Activated T-helper 1 cell treated with anti-CD3 and anti-CD28 coated beads, Interleukin-2, amount 50 U/mL, for 16 hours (primary cell): ENCODE data around the gene AZU1.
"Not testable (repeated sequence)": the region's sequence is repeated elsewhere in the genome, so short reads cannot be mapped to it uniquely, and the experiment has no call there.

Source experiments
- DNase-seq, 2 donors: peaks; one replicate each; pipeline ENCODE4 v3.0.0-alpha.2; 2020; ENCODE audit warnings: low read depth in 1 of 2, low spot score in 1 of 2

The AZU1 gene

DNA sequence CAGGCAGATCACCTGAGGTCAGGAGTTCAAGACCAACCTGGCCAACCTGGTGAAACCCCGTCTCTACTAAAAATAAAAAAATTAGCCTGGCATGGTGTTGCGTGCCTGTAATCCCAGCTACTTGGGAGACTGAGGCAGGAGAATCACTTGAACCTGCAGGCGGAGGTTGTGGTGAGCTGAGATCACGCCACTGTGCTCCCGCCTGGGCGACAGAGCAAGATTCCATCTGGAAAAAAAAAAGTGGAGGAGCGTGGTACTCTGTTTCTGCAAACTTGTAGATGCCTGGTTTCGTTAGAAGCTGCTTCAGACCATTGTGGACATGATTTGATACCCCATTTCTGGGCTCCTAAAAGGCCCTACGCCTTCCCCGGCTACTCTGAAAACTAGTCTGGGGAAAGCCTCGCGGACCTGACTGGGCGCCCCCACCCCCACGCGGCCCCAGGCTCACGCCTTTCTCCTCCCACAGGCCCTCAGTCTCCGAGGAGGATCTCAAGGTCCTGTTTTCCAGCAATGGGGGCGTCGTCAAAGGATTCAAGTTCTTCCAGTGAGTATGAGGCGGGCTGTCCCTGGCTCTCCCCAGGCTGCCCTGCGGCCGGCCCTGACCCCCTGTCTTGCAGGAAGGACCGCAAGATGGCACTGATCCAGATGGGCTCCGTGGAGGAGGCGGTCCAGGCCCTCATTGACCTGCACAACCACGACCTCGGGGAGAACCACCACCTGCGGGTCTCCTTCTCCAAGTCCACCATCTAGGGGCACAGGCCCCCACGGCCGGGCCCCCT lies 17.4 kb upstream of the AZU1 start:
- no peak for DNase-seq

DNA sequence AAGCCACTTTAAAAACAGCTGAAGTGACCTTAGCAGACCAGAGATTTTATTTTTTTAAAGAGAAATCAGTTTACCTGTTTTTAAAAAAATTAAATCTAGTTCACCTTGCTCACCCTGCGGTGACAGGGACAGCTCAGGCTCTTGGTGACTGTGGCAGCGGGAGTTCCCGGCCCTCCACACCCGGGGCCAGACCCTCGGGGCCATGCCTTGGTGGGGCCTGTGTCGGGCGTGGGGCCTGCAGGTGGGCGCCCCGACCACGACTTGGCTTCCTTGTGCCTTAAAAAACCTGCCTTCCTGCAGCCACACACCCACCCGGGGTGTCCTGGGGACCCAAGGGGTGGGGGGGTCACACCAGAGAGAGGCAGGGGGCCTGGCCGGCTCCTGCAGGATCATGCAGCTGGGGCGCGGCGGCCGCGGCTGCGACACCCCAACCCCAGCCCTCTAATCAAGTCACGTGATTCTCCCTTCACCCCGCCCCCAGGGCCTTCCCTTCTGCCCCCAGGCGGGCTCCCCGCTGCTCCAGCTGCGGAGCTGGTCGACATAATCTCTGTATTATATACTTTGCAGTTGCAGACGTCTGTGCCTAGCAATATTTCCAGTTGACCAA lies 16.7 kb upstream of the AZU1 start:
- no peak for DNase-seq

DNA sequence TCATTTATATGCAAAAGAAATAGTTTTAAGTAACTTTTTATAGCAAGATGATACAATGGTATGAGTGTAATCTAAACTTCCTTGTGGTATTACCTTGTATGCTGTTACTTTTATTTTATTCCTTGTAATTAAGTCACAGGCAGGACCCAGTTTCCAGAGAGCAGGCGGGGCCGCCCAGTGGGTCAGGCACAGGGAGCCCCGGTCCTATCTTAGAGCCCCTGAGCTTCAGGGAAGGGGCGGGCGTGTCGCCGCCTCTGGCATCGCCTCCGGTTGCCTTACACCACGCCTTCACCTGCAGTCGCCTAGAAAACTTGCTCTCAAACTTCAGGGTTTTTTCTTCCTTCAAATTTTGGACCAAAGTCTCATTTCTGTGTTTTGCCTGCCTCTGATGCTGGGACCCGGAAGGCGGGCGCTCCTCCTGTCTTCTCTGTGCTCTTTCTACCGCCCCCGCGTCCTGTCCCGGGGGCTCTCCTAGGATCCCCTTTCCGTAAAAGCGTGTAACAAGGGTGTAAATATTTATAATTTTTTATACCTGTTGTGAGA lies 16.1 kb upstream of the AZU1 start:
- no peak for DNase-seq

DNA sequence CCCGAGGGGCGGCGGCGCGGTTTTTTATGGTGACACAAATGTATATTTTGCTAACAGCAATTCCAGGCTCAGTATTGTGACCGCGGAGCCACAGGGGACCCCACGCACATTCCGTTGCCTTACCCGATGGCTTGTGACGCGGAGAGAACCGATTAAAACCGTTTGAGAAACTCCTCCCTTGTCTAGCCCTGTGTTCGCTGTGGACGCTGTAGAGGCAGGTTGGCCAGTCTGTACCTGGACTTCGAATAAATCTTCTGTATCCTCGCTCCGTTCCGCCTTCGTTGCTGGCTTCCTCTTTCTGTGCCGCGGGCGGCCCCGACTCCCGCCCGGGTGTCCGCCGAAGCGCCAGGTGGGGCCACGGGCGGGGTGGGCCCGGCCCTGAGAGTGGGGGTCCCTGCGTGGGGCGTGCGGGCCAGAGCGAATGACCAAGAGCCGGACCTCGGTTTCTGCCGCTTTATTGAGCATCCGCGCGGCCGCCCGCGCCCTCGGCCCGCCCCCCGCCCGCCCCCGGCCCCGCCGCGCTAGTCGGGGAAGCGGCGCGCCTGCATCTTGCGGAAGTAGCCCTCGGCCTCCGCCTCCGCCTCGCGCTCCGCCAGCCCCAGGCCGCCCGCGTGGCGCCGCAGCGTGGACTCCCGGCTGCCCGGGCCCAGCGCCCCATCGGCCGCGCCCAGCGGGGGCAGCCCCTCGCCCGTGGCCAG lies 15.4 kb upstream of the AZU1 start:
- DNase-seq = no peak

DNA sequence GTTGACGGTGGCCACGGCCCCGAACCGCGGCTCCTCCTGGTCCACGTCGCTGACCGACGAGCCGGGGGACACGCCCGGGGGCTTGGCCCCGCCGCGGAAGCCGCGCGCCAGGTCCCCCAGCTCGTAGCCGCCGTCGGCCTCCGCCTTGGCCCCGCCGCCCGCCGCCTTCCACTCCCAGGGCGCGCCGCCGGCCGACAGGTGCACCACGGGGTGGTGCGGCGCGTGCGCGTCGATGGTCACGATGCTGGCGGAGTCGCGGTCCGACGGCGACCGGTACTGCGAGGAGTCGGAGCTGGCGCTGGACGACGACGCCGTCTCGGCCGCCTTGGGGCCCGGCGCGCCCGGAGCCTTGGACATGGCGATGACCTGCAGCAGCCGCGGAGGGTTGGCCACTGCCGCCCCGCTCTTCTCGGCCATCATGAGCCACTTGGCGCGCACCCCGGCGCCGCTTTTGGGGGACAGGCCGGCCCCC lies 14.9 kb upstream of the AZU1 start:
- DNase-seq = no peak

DNA sequence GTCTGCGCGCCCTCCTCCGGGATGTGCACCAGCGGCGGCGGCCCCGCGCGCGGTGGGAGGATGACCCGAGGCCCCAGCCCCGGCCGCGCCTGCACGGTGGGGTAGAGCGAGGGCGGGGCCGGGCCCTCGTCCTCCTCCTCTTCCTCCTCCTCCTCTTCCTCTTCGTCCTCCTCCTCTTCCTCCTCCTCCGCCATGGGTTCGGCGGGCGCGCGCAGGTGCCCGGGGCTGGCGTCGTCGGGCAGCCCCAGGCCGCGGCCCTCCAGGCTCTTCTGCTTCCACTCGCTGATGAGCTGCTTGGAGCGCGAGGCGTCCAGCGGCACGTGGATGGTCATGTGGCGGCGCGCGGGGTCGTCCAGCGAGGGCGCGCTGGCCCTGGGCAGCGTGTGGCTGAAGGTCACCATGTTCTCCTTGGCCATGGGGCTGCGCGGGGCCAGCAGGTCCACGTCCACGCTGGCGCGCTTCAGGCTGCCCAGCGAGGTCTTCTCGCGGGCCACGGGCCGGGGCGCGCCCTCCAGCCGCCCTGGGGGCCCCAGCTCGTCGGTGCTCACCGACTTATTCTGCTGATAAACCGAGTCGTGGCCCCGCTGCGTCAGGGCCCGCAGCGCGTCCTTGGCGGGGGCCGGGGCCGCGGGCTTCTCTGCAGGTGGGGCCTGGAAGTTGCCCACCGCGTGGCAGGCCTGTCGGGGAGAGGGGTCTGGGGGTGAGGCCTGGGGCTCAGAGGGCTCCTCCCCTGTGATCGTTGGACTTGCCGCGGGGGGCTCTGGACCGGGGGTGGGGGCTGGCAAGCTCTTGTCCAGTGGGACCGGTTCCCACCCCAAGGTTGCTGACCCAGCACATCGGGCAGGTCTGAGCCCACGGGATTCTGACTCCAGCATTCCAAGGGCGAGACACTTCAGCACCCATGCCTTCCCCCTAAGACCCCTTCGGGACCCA lies 14.2 kb upstream of the AZU1 start:
- DNase-seq = no peak

DNA sequence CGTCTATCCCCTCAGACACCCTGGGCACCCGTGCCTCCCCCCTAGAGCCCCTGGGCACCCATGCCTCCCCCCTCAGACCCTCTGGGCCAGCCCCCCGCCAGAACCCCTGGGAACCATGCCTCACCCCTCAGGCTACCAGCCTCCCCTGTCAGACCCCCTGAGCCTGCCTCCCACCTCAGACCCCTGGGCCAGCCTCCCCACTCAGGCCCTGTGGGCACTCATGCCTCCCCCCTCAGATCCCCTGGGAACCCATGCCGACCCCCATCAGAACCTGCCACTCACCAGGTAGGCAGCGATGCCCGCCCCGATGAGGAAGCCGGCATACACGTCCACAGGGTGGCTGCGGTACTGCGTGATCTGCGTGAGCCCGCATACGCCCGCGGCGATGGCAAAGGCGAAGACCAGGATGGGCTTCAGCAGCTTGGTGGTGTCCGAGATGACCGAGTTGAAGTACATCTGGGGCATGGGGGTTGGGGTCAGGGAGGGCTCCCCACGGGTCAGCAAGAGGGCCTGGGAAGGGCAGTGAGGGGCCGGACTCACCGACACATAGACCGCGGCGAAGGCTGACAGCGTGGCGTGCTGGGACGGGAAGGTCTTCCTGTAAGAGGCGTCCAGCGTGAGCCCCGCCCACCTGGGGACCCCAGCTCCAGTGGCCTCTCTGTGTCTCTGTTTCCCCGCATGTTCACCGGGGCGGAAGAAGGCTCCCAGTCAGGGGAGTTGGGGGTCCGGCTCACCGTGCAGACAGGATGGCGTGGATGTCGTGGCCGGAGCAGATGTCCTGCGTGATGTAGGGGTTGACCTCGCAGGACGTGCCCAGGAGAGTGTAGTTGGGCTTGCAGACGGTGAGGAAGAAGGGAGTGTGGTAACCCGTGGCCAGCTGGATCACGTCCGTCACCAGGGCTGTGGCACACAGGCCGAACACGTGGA lies 13.2 kb upstream of the AZU1 start:
- no peak for DNase-seq

DNA sequence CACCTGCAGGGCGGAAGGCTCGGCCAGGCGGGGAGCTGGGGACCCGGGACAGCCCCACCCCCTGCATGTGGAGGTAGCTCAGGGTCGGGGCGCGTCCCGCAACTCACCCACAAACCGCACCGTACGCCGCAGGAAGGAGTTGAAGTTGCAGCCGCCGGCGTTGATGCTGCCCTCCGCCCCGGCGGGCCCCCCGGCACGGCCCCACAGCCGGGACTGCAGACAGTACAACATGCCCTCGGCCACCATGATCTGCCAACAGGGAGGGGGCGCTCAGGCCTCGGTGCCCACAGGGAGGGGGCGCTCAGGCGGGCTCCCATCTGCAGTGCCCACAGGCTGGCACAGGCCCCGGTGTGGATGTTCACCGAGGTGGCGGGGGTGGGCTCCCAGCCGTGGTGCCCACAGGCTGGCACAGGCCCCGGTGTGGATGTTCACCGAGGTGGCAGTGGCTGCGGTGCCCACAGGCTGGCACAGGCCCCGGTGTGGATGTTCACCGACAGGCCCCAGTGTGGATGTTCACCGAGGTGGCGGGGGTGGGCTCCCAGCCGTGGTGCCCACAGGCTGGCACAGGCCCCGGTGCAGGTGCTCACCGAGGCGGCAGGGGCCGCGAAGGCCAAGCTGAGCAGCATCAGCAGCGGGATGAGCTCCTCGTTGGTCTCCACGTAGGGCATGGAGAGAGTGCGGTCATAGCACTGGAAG lies 12.4 kb upstream of the AZU1 start:
- no peak for DNase-seq

DNA sequence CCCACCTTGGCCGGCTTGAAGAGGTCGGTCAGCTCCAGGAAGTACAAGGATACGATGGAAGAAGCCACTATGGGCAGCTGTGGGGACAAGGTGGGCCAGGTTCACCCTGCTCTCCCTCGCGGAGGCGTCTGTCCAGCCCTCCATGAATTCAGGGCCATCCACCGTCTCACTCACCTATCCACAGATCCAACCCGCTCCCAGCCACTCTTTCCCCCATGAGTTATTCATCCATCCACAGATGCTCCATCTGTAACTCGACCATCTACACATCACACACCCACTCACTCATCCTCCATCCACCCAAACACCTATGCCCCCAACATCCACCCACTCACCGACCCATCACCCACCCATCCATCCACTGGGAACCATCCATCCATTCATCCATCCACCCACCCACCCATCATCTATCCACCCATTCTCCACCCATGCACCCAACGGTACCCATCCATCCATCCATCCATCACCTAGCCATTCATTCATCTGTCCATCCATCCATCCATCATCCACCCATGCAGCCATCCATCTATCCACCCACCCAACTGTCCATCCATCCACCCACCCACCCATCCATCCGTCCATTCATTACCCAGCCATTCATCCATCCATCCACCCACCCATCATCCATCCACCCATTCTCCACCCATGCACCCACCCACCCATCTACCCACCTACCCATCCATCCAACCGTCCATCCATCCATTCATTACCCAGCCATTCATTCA lies 11.7 kb upstream of the AZU1 start:
- no peak for DNase-seq

DNA sequence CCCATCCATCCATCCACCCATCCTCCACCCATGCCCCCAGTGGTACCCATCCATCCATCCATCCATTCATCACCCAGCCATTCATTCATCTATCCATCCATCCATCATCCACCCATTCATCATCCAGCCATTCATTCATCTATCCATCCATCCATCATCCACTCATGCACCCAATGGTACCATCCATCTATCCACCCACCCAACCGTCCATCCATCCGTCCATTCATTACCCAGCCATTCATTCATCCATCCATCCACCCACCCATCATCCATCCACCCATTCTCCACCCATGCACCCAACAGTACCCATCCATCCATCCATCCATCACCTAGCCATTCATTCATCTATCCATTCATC lies 11.2 kb upstream of the AZU1 start:
- DNase-seq = no peak

DNA sequence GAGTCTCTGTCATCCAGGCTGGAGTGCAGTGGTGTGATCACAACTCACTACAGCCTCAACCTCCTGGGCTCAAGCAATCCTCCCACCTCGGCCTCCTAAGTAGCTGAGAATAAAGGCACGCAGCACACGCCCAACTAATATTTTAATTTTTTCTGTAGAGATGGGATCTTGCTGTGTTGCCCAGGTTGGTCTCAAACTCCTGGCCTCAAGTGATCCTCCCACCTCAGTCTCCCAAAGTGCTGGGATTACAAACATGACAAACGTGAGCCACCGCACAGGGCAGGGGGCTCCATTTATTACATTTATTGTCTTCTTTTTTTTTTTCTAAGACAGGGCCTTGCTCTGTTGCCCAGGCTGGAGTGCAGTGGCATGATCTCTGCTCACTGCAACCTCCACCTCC lies 7.4 kb upstream of the AZU1 start:
- not testable (repeated sequence) for DNase-seq

DNA sequence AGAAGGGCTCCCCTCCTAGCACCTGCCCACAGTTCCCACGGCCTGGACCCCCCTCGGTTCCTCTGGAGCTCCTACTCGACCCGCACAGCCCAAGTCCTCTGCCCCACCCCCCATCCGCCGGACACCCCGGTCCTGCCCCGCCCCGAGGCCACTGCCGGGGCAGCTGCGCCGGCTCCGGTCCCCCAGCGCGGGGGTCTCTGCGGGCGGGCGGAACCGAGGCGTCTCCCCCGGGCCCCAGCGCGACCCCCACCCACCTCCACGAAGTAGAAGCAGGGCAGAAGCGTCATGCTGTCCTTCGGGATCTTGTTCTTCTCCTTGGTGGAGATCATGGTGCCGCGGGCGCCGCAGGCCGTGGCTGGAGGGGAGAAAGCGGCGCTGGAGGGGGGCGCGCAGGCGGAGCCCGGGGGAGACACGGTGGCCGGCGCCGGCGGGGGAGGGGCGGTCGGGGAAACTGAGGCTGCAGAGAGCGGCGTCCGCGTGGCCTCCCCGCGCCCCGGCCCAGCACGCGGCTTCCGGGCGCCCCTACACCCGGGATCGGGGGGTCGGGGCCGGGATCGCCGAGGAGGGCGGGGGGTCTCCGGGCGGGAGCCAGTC lies 6.3 kb upstream of the AZU1 start:
- DNase-seq = no peak

DNA sequence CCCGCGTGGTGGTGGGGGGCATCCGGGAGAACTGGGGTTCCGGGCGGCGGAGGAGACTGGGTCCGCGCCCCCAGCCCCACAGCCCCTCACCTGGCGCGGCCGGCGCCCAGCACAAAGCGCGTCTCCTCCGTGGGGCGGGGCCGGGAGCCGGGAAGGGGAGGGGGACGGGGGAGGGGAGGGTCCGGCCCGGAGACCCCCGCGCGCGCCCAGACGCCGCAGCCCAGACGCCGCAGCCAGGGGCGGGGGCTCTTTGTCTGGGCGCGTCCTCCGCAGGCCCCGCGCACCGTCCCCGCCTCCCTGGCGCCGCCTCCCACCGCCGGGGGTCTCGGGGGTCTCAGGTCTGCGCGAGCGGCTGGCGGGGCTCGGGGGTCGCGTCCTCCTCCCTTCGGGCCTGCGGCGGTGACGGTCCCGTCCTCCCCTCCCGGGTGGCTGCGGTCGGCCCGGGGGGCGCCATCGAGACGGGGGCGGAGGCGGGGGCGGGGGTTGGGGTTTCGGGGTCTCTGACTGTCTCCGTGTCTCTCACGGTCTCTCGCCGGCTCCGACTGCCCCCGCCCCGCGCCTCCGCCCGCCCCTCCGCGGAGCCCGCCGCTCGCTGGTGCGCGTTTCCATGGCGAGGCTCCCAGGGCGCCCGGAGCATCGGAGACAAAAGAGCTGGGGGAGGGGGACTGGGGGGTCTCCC lies 5.7 kb upstream of the AZU1 start, which contains the start of gene PLPPR3:
TSS of gene PLPPR3 (minus strand) at position 131 of the 679 bp plus-strand sequence. CDS start 396 bp downstream, outside the sequence.
- no peak for DNase-seq

DNA sequence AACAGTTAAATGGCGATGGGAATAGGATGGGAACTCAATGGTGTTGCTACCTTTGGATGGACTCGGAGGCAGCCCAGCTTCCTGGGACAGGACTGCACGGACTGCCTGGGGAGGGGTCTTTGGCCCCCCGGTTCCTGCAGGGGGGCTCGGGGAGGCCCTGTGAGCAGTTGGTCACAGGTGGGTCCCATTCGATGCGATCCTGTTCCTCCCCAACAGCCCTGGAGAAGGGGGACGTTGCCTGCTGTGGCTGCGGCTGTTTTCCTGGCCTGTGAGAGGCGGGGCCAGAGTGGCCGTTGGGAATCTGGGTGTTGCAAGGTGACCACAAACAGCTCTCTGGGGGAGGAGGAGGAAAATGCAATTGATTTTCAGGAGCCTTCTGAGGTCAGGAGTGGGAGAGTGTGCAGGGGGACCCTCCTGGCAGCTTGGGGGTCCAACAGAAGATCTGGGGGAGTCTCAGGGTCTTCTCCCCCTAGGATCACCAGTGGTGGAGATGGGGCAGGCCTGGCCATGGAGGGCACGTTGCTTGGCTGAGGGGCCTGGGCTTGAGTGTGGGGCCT lies 4.0 kb upstream of the AZU1 start:
- no peak for DNase-seq

DNA sequence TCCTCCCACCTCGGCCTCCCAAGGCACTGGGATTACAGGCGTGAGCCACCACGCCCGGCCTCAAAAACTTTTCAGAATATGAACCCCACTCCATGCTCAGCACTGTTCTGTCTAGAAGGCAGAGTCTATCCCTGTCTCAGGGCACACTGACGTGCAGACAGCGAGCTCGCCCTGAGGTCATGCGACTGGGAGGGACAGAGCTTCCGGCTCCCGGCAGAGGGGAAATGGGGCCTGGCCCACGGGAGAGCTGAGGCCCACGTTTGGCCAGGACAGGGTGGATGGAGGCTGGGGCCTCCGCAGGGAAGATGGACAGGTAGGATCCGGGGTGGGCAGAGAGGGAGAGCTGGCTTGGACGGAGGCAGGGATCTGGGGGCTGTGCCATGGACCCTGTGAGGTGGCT lies 2.8 kb upstream of the AZU1 start:
- no peak for DNase-seq

DNA sequence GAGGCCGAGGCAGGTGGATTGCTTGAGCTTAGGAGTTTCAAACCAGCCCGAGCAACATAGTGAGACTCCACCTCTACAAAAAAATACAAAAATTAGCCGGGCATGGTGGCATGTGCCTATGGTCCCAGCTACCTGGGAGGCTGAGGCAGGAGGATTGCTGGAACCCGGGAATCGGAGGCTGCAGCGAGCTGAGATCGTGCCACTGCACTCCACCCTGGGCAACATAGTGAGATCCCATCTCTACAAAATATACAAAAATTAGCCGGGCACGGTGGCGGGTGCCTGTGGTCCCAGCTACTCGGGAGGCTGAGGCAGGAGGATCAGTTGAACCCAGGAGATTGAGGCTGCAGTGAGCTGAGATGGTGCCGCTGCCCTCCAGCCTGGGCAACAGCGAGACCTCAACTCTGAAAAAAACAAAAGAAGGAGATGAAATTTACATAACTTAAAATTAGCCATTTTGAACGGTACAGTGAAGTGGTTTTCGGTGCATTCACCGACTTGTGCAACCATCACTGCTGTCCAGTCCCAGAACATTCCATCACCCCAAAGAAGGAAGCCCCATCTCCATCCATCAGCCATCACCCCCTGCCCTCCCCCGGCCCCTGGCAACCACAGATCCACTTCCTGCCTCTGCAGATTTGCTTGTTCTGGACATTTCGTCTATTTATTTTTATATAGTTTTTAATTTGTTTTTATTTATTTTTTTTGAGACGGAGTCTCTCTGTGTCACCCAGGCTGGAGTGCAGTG lies 1.6 kb upstream of the AZU1 start:
- DNase-seq = no peak

DNA sequence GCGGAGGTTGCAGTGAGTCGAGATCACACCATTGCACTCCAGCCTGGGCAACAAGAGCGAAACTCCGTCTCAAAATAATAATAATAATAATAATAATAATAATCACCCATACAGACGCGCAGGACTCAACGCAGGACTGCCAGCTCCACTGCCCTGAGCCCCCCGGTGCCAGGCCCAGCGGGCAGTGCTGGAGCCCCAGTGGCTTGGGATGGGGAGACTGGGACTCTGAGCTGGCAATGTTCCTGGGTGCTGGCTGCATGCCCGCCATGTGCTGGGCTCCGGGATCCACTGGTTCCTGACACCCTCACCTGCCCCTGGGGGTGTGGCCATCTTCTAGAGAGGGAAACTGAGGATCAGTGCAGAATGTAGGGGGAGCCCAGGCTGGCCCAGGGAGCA lies 325 bp upstream of the AZU1 start:
- no peak for DNase-seq
